HG02852 (cell line): ENCODE data around the gene NCBP2.

Source experiments
- ATAC-seq: cut with Tn5 transposase; IDR thresholded peaks from one replicate; pipeline ENCODE4 v1.9.1; 2021; ENCODE audit warnings: mild to moderate bottlenecking, moderate library complexity; ENCODE audit not compliant: unreplicated experiment

NCBP2 gene

DNA sequence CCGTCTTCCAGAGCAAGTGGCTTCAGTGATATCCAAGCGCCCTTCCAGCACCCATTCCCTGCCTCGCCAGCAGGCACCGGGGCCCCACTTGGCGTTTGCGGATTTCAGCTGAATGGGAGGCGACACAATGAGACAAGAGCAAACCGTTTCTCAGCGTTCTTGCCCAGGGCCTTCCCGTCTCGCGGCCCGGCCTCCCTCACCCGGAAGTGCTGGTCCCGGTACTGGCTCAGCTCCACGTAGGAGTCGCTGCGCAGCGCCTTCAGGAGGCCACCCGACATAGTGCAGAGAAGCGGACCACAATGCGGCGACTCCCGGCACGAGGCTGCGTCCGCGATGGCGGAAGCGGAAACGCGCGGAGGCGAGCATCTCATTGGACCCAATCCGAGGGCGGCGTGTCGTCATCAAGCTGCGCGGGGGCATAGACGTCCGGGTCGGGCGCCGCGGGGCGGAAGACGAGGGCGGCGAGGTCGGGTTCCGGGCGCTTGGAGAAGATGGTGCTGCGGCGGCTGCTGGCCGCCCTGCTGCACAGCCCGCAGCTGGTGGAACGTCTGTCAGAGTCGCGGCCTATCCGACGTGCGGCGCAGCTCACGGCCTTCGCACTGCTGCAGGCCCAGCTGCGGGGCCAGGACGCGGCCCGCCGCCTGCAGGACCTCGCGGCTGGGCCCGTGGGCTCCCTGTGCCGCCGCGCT, at the start of gene NCBP2:
Gene NCBP2 (minus strand): TSS at position 303 of the 689 bp plus-strand sequence. CDS start 25 bp downstream, at position 278.
- peak; percentile 88 for ATAC-seq

DNA sequence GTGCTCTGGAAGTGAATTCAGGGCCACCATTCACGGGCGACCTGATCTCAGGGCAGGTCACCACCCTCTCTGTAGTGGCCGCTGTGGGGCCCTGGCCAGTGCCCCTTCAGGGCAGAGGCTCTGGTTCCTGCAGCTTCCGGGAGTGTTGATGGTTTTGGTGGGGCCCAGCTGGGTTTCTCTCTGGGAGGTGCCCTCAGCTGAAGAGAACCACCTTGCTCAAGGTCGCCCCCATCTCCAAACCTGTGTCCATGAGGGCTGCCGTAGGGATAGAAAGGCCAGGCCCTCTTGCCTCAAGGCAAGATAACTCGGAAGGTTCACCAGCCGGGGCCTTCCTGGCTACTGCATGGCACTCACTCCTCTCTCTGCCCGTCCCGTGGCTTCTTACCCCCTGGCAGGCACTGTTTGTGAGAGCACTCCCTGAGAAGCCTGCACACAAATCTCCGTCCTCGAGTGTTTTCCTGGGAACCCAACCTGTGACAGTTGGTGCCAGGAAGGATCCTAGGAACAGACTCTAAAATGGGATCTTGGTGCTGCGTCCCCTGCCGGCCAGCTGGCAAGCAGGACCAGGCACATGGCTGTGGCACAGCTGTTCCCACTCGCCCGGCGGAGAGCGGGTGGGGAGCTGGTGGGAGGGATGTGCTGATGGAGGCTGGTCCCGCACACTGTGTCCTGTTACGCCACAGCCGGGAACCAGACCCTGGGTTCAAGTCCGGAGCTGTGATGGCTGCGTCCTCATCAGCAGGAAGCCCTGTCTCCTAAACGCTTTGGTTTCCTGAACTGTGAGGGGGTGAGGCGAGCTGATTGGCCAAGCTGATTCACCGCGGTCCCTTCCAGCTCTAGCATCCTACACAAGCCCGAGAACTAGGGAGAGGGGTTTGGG, 49.5 kb upstream of the NCBP2 start:
- no peak for ATAC-seq

DNA sequence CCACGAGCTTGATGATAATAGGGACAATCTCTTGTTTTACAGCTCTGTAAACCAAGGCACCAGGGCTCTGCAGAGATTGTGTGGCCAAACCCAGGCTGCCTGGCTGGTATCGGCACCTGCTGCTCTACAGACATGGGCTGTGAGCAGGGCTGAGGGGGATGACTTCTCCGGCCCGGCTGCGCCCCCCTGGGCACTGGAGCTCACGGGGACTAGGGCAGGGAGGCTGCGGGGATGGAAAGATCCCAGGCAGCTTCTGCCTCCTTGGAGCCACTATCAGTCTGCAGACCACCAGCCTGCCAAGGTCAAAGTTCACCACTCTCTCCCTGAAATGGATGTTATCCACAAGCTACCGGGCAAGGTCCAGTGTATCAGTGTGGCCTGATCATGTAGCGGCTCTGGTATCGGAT, 48.3 kb upstream of the NCBP2 start:
- no peak for ATAC-seq

DNA sequence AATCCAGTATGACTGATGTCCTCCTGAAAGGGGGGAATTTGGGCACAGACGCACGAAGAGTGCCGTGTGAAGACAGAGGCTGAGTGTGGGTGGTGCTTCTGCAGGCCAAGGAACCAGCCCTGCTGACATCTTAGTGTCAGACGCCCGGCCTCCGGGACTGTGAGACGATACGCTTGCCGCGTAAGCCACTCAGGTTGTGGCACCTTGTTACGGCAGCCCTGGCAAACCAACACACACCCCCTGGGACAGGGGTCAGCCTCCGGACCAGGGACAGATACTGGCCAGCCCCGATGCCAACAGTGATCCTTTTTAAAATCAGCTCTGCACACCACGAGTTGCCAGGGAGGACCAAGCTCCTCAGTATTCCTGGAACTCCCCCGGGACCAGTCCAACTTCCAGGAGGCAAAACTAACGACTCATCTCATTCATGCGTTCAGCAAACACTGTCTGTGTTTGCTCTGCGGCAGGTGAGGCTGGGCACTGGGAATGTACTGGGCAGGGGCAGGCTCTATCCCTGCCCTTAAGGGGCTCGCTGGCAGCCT, 47.5 kb upstream of the NCBP2 start:
- ATAC-seq: no peak

DNA sequence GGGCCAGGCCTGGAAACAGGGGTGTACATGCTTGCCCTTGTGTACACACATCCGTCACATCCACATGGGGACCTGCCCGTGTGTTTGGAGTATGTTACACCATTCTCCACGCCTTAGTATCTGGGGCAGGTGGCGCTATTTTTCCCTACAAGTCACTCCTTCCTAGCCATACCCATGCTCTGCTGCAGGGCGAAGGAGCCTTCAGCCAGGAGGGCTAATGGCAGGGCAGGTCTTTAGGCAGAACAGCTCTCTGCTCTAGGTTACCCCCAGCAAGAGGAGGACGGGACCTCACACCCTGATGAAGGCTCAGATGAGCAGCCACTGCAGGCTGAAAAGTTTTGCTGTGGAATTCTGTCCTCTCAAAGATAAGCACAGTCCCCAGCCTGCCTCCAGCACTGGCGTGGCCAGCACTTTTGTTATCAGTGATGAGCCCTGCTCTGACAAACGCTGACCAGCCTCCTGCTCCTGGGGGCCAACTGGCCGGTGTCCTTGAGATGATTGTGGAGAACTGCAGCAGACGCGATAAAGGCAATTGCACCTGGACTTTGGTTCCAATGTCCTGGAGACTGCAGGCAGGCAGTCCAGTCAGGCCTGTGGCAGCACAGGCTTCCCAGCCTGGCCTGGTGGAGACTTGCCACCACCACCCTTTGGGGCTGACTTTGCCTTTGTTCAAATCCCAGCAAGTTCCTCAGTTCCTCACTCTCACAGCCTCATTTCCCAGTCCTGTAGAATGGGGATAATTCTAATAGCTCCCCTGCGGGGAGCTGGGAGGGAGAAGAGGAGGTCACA, 46.1 kb upstream of the NCBP2 start:
- ATAC-seq: no peak

DNA sequence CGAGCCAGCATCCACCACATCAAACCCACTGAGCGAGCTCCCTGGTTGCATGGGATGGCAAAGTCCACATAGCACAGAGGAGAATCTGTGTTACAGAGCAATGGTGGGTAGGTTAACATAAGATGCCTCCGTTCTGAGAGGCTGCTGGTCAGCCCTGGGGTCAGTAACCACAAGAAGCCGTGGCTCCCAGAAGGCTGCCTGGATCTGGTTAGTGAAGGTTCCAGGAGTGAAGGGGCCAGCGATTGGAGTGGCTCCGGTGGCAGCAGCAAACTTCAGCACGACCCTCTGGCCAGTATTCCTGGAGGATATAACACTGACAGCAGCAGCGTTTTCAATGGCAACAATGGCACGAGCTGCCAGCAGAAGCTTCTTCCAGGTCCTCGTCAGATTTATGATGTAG, 44.7 kb upstream of the NCBP2 start:
- no peak for ATAC-seq

DNA sequence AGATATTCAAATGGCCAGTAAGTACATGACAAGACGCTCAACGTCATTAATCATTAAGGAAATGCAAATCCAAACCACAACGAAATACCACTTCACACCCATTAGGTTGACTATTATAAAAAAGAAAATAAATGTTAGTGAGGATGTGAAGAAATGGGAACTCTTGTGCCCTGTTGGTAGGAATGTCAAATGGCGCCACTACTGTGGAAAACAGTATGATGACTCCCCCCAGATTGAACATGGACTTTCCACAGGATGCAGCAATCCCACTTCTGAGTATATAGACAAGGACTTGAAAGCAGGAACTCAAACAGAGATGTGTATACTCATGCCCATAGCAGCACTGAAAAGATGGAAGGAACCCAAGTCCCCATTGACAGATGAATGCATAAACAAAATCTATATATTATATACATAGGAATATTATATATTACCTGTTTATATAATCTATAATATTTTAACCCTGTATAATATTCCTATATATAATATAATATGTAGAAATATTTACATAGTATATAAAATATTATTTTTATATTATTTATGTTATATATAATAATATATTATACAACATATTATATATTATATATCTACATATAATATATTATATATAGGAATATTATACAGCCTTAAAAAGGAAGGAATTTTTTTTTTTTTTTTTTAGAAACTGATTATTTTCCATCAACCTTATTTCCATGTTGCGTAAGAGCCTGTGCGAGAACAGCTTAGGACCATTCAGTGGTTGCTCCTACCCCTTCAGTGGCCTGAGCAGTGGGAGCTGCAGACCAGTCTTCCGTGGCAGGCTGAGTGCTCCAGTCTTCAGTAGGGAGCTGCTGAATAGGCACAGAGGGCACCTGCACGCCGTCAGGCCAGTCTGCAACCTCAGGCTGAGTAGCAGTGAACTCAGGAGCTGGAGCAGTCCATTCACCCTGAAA, 43.9 kb upstream of the NCBP2 start:
- no peak for ATAC-seq

DNA sequence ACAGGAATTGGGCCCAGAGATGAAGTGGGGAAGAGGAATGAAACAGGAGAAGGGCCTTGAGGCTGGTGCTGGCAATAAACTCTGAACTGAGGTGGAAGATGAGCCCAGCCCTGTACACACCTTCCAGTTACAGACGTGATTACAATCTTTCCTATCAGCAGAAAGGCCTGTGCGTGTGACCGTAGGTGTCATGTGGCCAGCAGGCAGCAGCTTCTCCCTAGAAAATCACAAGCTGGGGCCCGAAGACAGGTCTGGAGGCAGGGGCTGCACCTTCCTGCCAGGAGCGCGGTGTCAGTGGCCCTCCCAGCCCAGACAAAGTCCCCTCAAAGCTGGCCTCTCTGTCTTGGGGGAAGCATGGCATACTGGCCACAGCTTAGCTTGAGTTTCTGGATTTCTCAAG, 43.0 kb upstream of the NCBP2 start:
- no peak for ATAC-seq

DNA sequence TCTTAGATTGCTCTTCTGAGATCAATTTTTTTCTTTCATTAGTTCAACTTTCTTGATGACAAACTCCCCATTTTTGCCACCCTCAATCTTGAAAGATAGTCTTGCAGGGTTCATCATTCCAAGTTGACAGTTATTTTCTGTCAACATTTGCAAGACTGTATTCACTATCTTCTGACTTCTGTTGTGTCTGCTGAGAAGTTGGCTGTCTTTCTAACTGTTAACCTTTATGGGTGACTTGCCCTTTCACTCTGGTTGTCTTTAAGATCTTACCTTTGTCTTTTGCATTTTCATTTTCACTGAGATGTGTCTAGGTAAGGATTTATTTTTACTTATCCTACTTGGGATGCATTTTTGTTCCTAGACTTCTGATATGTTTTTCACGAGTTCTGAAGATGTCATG, 40.9 kb upstream of the NCBP2 start:
- no peak for ATAC-seq

DNA sequence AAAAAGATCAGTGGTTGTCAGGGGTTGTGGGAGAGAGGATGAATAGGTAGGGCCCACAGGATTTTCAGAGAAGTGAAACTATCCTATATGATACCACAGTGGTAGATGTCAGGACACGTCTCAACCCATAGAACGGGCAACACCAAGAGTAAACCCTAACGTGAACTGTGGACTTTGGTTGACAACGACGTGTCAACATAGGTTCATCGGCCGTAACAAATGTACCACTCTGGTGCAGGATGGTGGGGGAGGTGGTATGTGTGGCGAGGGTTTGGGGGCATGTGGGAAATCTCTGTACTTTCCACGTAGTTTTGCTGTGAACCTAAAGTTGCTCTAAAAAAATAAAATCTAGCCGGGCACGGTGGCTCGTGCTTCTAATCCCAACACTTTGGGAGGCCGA, 39.3 kb upstream of the NCBP2 start:
- ATAC-seq: no peak

DNA sequence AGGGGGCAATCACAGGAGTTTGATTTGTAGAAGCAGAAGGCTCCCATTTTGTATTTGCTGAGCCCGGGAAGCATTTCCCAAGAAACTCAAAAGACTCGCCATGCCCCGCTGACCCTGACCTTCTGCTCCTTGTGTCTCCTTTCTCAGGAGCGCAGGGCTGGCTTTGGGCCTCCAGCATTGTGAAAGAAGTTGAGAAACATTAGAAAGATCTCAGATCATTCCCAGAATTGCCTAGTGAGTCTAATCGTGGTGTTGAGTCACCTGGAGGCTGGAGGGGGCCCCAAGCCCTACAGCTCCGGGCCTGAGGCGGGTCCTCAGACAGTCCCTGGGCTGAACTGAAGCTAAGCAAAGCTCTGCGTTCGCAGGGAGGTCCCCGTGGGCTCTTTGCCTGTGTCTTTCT, 37.2 kb upstream of the NCBP2 start:
- ATAC-seq: no peak

DNA sequence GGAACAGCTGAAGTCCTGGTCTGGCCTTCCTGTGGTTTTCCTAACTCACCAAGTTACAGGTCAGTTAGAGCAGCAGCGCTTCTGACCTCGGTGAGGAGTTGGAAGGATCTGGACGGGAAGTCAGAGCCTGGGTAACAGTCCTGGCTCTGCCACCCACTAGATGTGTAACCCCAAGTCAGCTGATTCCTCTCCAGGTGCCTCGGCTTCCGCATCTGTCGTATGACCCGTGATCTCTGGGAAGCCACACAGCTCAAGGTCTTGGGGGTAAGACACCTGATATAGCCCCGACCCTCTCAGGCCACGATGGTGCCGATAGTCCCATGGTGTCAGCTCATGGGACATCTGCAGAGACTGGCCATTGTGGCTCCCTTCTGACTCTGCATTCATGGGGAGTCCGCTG, 34.6 kb upstream of the NCBP2 start:
- no peak for ATAC-seq

DNA sequence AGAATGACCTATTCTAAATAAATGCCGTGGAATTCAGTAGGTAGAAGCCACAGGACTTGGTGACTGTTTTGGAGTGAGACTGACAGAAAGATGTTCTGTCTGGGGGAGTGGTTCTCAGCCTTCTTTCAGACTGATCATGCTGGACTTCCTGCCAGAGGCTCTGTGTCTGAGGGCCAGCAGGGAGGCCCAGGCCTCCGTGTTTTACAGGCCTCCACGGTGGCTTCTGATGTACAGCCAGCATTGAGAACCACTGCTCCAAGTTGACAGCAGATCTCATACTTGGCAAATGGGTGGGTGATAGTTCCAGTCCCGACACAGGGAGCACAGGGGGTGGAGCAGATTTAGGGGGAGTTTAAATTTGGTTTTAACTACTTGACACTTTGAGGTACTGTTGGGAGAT, 33.0 kb upstream of the NCBP2 start:
- ATAC-seq: no peak

DNA sequence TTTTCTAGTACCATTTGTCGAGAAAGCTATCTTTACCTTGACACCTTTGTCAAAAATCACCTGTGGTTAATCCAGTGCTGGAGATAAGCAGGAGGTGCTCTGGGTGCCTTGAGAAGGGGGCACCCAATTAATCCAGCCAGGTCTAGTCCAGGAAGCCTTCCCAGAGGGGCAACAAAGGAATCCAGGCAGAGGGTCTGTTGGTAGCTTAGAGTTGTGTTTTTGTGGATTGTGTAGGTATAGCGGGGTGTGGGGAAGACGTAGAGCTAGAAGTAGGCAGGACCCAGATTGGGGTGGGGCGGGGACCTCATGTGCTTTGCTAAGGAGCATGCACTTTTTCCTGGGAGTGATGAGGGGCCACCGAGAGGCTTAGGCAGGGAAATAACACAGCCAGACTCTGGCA, 32.3 kb upstream of the NCBP2 start:
- no peak for ATAC-seq

DNA sequence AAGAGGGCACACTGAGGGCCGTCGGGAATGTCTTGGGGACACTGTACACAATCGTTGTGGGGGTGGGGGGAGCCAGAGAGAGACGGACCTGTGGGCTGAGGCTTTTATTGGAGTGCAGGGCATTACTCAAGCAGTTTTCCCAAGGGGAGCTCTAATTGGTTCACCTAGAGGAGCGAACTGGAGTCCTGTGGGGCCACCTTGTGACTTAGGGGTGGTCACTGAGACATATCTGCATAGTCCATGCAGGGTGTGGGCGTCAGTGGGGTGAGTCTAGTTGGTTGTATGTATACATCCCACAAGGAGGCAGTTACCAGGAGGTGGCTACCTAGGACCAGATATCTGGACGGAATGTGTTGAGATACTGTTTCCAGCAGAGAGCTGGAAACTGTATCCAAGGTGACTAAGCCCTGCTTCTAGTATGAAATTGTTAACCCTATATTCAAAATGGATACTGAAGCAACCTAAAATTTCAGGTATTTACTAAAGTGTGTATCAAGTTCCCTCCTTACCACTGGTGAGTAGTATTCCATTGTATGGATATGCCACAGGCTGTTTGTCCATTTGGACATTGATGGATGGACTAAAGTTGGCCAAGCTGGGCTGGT, 28.9 kb upstream of the NCBP2 start:
- no peak for ATAC-seq

DNA sequence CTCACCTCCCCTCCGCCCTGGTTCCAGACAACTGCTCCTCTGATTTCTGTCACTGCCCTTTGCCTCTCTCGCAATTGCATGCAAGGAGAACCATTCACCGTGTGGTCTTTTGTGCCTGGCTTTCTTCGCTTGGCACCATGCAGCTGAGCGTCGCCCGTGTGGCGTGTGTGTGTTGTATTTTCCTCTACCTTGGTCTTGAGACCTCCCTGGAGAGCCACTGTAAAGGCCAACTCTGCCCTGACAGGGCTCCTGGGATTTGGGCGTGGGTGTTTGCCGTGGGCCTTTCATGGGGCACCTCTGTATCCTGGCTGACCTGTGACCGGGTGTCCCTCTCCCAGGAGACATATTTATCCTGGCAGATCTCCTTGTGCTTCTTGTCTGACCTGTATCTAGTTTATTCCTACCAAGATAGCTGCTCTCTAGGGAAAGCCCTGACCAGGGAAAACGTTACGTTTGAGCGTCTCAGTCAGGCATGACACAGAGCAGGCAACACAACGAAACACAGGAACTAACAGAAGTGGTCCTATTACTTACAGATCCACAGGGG, 28.3 kb upstream of the NCBP2 start:
- no peak for ATAC-seq

DNA sequence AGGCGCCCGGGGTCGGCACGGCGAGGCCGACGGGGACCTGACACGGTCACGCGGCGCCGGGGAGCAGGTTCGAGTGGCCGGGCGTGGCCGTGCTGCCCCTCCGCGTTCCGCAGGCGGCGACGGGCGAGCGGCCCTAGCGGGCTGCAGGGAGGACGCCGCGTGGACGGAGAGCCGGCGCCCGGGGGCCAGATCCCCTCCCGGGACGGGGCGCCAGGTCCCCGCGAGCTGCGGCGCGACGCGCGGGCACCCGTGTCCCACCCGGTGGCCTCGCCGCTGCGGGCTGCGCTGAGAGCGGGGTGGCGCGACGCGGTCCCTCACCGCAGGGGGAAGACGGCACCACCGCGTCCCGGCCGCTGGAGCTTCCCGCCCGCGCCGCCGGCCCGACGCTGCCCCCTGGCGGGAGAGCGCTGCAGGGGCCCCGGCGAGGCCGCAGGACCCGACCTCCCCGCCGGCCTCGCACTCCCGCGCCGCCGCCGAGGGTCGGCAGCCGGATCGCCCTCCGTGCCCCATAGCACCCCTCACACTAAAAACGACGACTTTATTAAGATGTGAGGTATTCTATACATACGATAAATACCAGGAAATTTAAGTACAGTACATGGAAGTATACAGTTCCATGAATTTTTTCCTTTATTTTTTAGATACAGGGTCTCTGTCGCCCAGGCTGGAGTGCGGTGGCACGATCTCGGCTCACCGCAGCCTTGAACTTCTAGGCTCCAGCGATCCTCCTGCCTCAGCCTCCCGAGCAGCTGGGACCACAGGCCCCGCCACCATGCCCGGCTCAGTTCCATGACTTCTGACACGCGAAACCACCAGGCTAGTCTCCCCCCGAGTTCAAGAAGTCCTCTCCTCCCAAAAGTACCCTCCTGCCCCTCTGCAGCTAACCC, 27.6 kb upstream of the NCBP2 start:
- ATAC-seq: peak; percentile 51

DNA sequence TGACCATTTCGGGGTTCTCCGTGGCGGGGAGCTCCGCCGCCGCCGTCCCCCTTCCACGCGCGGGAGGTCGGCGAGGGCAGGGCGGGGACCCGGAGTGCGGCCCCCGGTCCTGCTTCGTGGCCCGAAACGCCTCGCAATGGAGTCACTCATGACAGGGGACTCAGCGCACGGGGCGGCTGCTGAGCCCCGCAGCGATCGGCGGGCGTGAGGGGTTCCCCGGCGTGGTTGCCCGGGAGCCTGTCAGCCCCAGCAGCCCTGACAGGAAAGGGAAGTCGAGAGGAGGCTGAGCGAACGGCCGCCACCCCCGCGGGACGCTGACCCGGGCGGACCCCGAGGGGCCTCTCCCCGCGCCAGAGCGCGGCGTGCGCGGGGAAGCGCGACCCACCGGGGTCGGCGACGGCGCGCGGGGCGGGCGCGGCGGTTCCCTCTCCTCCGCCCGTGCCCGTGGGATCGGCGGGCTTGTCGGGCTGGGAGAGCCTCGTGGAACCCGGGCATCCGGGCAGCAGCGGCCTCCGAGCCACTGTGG, 26.9 kb upstream of the NCBP2 start:
- ATAC-seq: peak; percentile 50
